IMR-90 (cell line): ENCODE data around the gene MYL10.

Source experiments
- CTCF ChIP-seq: conservative IDR thresholded peaks from 2 replicates; pipeline ENCODE4 v1.5.1; 2012; ENCODE audit warnings: mild to moderate bottlenecking, low read depth, low read length, improper control_type of control experiment
- FOS ChIP-seq: fragments of 150-350 bp; IDR thresholded peaks from 2 replicates; pipeline ENCODE4 v1.6.1; 2016; ENCODE audit warnings: low read depth, low read length
- MAZ ChIP-seq: IDR thresholded peaks from 2 replicates; pipeline ENCODE4 v1.6.1; 2012; ENCODE audit warnings: low read depth, mild to moderate bottlenecking, low read length, improper control_type of control experiment, moderate library complexity, borderline replicate concordance
- POLR2A ChIP-seq: IDR thresholded peaks from 2 replicates; pipeline ENCODE4 v1.6.1; 2012; ENCODE audit warnings: mild to moderate bottlenecking, low read depth, low read length
- RAD21 ChIP-seq: IDR thresholded peaks from 2 replicates; pipeline ENCODE4 v1.6.1; 2012; ENCODE audit warnings: low read length, improper control_type of control experiment
- RCOR1 ChIP-seq: IDR thresholded peaks from 2 replicates; pipeline ENCODE4 v1.6.1; 2012; ENCODE audit warnings: mild to moderate bottlenecking, low read length, improper control_type of control experiment; ENCODE audit not compliant: insufficient replicate concordance
- USF2 ChIP-seq: fragments of 150-350 bp; IDR thresholded peaks from 2 replicates; pipeline ENCODE4 v1.6.1; 2017; ENCODE audit warnings: mild to moderate bottlenecking, antibody characterized with exemption, low read length, low read depth

GRCh38 chr7:101659706-101660105, 30.6 kb upstream of the MYL10 start:
- TF ChIP-seq CTCF (no peak), POLR2A (no peak), RAD21 (no peak), USF2 (no peak), FOS (no peak), MAZ (no peak), RCOR1 (no peak)
